Neural progenitor cell (in vitro differentiated cells): ENCODE data around the gene KCNMA1. TPM values are rescaled to one million over a fixed set of nuclear protein-coding genes. Genes with fewer than 3 reads are reported as not detected.

Source experiments
- DNase-seq: peaks from one replicate; pipeline ENCODE4 v3.0.0-alpha.2; 2016; ENCODE audit warnings: low spot score
- H2AFZ ChIP-seq: fragments of 200-600 bp; sonication (generic); replicated peaks from 2 replicates; pipeline ENCODE4 v1.6.1; 2016; ENCODE audit warnings: antibody characterized with exemption
- H3F3A ChIP-seq: fragments of 200-600 bp; sonication (generic); 2 replicates; pipeline ENCODE4 v1.6.1; 2016; ENCODE audit warnings: antibody characterized with exemption, low read depth
- H3K27ac ChIP-seq: fragments of 200-600 bp; sonication (generic); 2 replicates; pipeline ENCODE4 v1.5.1; 2016; ENCODE audit warnings: mild to moderate bottlenecking
- H3K27me3 ChIP-seq: fragments of 200-600 bp; sonication (generic); 2 replicates; pipeline ENCODE4 v1.6.1; 2016; ENCODE audit warnings: mild to moderate bottlenecking, moderate library complexity
- H3K36me3 ChIP-seq: fragments of 200-600 bp; sonication (generic); 2 replicates; pipeline ENCODE4 v1.5.1; 2016
- H3K4me1 ChIP-seq: fragments of 200-600 bp; sonication (generic); 2 replicates; pipeline ENCODE4 v1.6.1; 2016; ENCODE audit warnings: mixed run types
- H3K4me2 ChIP-seq: fragments of 200-600 bp; sonication (generic); 2 replicates; pipeline ENCODE4 v1.6.1; 2016
- H3K4me3 ChIP-seq: fragments of 200-600 bp; sonication (generic); 2 replicates; pipeline ENCODE4 v1.5.1; 2016
- H3K79me2 ChIP-seq: fragments of 200-600 bp; sonication (generic); 2 replicates; pipeline ENCODE4 v1.6.1; 2016; ENCODE audit warnings: low read depth
- H3K9ac ChIP-seq: fragments of 200-600 bp; sonication (generic); 2 replicates; pipeline ENCODE4 v1.6.1; 2016
- H3K9me3 ChIP-seq: fragments of 200-600 bp; sonication (generic); 2 replicates; pipeline ENCODE4 v1.5.1; 2016; ENCODE audit warnings: low read depth
- H4K20me1 ChIP-seq: fragments of 200-600 bp; sonication (generic); 2 replicates; pipeline ENCODE4 v1.6.1; 2016; ENCODE audit warnings: low read depth
- H3K27ac Mint-ChIP-seq: 3 replicates; pipeline ENCODE4 v1.8.0; 2021; ENCODE audit warnings: mixed read lengths
- H3K27me3 Mint-ChIP-seq: 2 replicates; pipeline ENCODE4 v1.8.0; 2022; ENCODE audit warnings: low read depth, mild to moderate bottlenecking, inconsistent platforms, moderate library complexity, mixed read lengths; ENCODE audit not compliant: insufficient read depth
- H3K36me3 Mint-ChIP-seq: 3 replicates; pipeline ENCODE4 v1.8.0; 2021; ENCODE audit warnings: mixed read lengths
- H3K4me1 Mint-ChIP-seq: 3 replicates; pipeline ENCODE4 v1.8.0; 2021; ENCODE audit warnings: mixed read lengths
- H3K4me3 Mint-ChIP-seq: 3 replicates; pipeline ENCODE4 v1.8.0; 2021; ENCODE audit warnings: mild to moderate bottlenecking, moderate library complexity, mixed read lengths
- H3K9me3 Mint-ChIP-seq: 3 replicates; pipeline ENCODE4 v1.8.0; 2020; ENCODE audit warnings: mixed read lengths
- EZH2 ChIP-seq: fragments of 200-600 bp; sonication (generic); IDR thresholded peaks from 2 replicates; pipeline ENCODE4 v1.6.1; 2017; ENCODE audit warnings: antibody characterized with exemption, mild to moderate bottlenecking, moderate library complexity
- EZH2phosphoT487 ChIP-seq: fragments of 200-600 bp; sonication (generic); IDR thresholded peaks from 2 replicates; pipeline ENCODE4 v1.6.1; 2017; ENCODE audit warnings: antibody characterized with exemption
- total RNA-seq: library from RNA; depleted of rRNA; stranded (reverse); fragments of >200 nt; gene quantifications from 2 replicates; pipeline ENCODE4 v1.2.3, GENCODE V29; 2015; ENCODE audit warnings: low replicate concordance
- TF ChIP-seq, protein P1 (sequence below): fragments of 200-600 bp; sonication (generic); IDR thresholded peaks from 2 replicates; pipeline ENCODE4 v1.5.1; 2017; ENCODE audit warnings: antibody characterized with exemption, mild to moderate bottlenecking

The KCNMA1 gene
- total RNA-seq, 1 donor from 2014 or later, result 2.4 TPM

DNA sequence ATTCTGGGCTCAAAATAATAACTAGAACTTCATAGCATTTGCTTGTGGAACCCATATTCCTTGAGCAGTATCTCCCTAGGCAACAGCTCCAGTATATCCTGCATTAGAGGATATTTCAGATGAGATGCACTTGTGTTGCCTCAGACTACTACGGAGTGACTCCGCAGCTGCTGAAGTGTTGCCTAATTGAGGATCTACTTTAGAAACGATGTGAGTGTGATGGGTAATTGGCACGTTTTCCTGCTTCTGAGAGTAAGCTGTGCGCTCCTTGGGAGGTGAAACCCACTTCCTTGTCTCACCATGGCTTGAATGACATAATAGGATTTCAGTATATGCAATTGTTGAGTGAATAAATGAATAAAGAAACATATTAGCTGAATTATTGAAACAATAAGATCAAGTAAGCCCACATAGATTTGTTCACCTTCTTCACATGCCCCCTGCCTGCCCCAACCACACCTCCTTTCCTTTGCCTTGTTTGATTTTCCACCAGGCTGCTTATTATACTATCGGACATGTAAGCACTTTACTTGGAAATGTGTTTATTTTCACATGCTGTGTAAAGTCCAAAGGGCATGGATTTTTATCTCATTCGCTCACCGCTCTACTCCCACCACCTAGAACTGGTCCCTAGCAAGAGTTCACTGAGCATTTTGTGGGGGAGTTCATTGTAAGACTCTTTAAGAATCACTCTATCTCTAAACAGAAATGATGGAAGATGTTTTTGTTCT lies 303.8 kb downstream of the KCNMA1 start:
- Mint-ChIP-seq H3K27ac (no peak overlapping the region), H3K4me3 (no peak overlapping the region), H3K36me3 (no peaks in the 10 kb centered on the region), H3K4me1 (no peaks in the 10 kb centered on the region), H3K27me3 (peaks cover 8% of the 10 kb centered on the region), H3K9me3 (peaks cover 2% of the 10 kb centered on the region)
- no peaks in the 10 kb centered on the region for H3K79me2 ChIP-seq
- H3K27me3 ChIP-seq, result no peaks in the 10 kb centered on the region
- no peak for TF ChIP-seq EZH2
- TF ChIP-seq EZH2phosphoT487, result no peak
- TF ChIP-seq, protein P1, sequence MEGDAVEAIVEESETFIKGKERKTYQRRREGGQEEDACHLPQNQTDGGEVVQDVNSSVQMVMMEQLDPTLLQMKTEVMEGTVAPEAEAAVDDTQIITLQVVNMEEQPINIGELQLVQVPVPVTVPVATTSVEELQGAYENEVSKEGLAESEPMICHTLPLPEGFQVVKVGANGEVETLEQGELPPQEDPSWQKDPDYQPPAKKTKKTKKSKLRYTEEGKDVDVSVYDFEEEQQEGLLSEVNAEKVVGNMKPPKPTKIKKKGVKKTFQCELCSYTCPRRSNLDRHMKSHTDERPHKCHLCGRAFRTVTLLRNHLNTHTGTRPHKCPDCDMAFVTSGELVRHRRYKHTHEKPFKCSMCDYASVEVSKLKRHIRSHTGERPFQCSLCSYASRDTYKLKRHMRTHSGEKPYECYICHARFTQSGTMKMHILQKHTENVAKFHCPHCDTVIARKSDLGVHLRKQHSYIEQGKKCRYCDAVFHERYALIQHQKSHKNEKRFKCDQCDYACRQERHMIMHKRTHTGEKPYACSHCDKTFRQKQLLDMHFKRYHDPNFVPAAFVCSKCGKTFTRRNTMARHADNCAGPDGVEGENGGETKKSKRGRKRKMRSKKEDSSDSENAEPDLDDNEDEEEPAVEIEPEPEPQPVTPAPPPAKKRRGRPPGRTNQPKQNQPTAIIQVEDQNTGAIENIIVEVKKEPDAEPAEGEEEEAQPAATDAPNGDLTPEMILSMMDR, result no peak
- H2AFZ ChIP-seq, result no peak overlapping the region
- H3K36me3 ChIP-seq, result no peaks in the 10 kb centered on the region
- H3F3A ChIP-seq, result no peaks in the 10 kb centered on the region
- no peaks in the 10 kb centered on the region for H3K4me1 ChIP-seq
- no peaks in the 10 kb centered on the region for H3K9me3 ChIP-seq
- H3K4me2 ChIP-seq, result no peak overlapping the region
- no peak for DNase-seq
- H3K27ac ChIP-seq, result no peak overlapping the region
- H3K4me3 ChIP-seq, result no peak overlapping the region
- peaks cover 4% of the 10 kb centered on the region for H4K20me1 ChIP-seq
- H3K9ac ChIP-seq, result no peak overlapping the region

DNA sequence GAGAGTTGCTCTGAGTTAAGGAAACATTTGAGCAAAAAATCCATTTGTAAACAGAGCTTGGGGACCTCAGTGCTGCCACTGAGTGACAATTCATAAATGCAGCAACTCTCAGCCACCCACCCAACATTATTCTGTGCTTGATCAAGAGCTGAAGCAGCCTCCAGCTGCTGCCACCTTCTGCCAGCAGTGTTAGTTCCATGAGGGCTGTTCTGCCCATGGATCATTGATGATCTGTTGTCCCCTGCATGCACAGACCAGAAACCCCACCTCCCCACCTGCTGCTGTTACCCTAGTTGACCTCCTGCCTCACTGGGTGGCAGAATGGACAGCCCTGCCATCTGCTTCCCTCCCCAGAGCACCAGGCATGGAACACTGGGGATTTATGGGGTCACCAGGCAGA lies 305.4 kb downstream of the KCNMA1 start:
- Histone ChIP-seq H3K4me3 (no peak overlapping the region), H3K79me2 (no peaks in the 10 kb centered on the region), H2AFZ (no peak overlapping the region), H3K27me3 (no peaks in the 10 kb centered on the region), H3K36me3 (no peaks in the 10 kb centered on the region), H3K9ac (no peak overlapping the region), H3K4me1 (no peaks in the 10 kb centered on the region), H3K27ac (no peak overlapping the region), H3K9me3 (no peaks in the 10 kb centered on the region), H3K4me2 (no peak overlapping the region), H3F3A (no peaks in the 10 kb centered on the region), H4K20me1 (peaks cover 4% of the 10 kb centered on the region)
- Mint-ChIP-seq H3K4me1 (no peaks in the 10 kb centered on the region), H3K9me3 (no peaks in the 10 kb centered on the region), H3K36me3 (no peaks in the 10 kb centered on the region), H3K4me3 (no peak overlapping the region), H3K27ac (no peak overlapping the region), H3K27me3 (peaks cover 6% of the 10 kb centered on the region)
- no peak for TF ChIP-seq EZH2
- TF ChIP-seq, protein P1, result no peak
- no peak for DNase-seq

DNA sequence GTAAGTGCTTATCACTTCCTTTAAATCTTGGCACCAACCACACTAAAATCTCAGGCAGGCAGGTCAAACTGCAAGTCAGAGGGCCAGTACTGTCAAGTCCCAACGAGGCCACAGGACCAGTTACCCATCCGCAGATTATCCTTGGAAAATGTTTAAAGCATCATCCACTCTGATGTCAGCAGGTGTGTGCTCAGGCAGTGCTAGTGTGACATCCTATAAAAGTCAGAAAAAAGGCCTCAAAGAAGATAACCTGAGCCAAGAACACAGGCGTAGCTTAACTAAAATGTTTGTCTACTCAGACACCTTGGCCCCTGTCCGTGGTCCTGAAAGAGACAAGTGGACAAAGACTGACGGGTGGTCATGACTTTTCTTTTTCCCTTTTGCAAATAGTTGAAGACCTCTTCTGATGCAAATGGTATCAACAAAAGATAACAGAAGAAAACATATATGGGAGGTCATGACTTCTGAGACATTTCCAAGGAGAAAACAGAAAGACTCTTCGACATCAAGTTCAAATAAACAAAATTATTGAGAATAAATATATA lies 309.3 kb downstream of the KCNMA1 start:
- Histone ChIP-seq H3K36me3 (no peaks in the 10 kb centered on the region), H3K9me3 (no peaks in the 10 kb centered on the region), H3K9ac (no peak overlapping the region), H3F3A (no peaks in the 10 kb centered on the region), H3K4me3 (no peak overlapping the region), H2AFZ (no peak overlapping the region), H3K4me2 (no peak overlapping the region), H3K27ac (no peak overlapping the region), H3K79me2 (no peaks in the 10 kb centered on the region), H3K4me1 (peaks cover 4% of the 10 kb centered on the region), H4K20me1 (peaks cover 4% of the 10 kb centered on the region), H3K27me3 (no peaks in the 10 kb centered on the region)
- DNase-seq, result peak; percentile 80
- no peaks in the 10 kb centered on the region for H3K36me3 Mint-ChIP-seq
- H3K9me3 Mint-ChIP-seq, result no peaks in the 10 kb centered on the region
- TF ChIP-seq EZH2 (no peak), EZH2phosphoT487 (no peak)
- TF ChIP-seq, protein P1, result no peak
- H3K4me3 Mint-ChIP-seq, result no peak overlapping the region
- H3K27me3 Mint-ChIP-seq, result peaks cover 9% of the 10 kb centered on the region
- H3K27ac Mint-ChIP-seq, result no peak overlapping the region
- no peaks in the 10 kb centered on the region for H3K4me1 Mint-ChIP-seq
